Loucy (cell line): ENCODE results near the gene IGSF3.

Source experiments
- CTCF ChIP-seq: fragments of 200-600 bp; sonication (generic); conservative IDR thresholded peaks from 2 replicates; pipeline ENCODE4 v1.5.1; 2014; ENCODE audit warnings: mild to moderate bottlenecking, antibody characterized with exemption, low read length
- EZH2phosphoT487 ChIP-seq: fragments of 200-600 bp; IDR thresholded peaks from 2 replicates; pipeline ENCODE4 v1.6.1; 2018; ENCODE audit warnings: antibody characterized with exemption, mild to moderate bottlenecking, moderate library complexity, borderline replicate concordance

DNA sequence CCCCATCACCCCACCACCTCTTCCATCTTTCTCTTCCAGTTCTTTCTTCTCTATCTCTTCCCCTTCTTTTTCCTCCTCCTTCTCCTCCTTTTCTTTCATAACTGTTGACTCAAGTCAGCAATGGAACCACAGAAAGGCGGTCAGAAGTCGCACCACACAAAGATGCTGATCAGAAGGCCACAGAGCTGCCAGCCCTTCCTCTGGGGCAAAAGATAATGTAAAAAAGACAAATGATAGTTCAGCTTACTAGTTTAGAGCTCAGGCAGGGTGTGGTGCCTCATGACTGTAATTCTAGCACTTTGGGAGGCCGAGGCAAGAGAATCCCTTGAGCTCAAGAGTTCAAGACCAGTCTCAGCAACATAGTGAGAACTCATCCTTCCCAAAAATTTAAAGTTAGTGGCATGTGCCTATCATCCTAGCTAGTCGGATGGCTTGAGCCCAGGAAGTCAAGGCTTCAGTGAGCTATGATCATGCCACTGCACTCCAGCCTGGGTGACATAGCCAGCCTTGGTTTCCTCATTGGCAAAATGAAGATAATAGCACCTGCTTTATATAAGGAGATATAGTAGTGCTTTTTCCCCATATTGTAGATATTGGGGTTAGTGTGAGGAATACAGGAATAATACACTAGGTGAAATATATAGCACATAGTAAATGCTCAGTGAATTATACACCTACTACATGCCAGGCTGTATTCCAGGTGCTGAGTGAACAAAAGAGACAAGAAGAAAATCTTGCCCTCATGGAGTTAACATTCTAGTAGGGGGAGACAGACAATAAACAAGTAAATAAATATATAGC is 12.5 kb upstream of the IGSF3 start:
- no peak for TF ChIP-seq CTCF
- no peak for TF ChIP-seq EZH2phosphoT487
